ENCODE measurements around the gene TBXAS1.

DNA sequence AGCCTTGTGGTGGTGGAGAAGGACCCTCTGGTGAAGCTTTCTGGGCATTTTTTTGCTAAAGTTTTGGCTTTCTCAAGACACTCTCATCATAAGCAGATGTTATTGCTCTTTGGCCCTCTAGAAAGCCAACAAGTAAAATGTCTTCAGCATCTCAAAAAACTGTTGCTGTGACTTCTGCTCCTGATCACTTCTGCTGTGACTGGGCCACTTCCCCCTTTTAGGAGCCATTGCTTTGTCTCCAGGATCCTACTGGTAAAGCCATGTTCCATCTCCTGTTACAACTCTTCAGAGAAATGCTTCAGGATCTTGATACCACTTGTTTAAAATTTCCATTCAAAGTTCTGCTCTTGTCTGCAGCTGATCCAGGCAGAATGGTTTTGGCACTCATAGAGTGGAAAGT is 222.8 kb downstream of the TBXAS1 start:
- TF ChIP-seq CTCF (IDR thresholded peaks at IDR 0.05) (no peak), POLR2A (IDR thresholded peaks at IDR 0.05) (no peak), POLR2AphosphoS5 (IDR thresholded peaks at IDR 0.05) (no peak), EP300 (IDR thresholded peaks at IDR 0.05) (no peak)
